CD4-positive, CD25-positive, alpha-beta regulatory T cell (primary cell): ENCODE measurements around the gene BFSP1. TPM values are rescaled to one million over a fixed set of nuclear protein-coding genes. Genes with fewer than 3 reads are reported as not detected.
A peak's percentile ranks its signal among the peaks of the same experiment; 100 is the strongest.

Source experiments
- ATAC-seq, 2 donors: fragments of 150-1000 bp; cut with Tn5 transposase; one replicate each; pipeline ENCODE4 v1.10.0; 2021; ENCODE audit warnings: low read depth in 2 of 2, moderate number of reproducible peaks in 2 of 2, moderate library complexity in 1 of 2
- DNase-seq, 3 donors: peaks; one replicate each; pipeline versions ENCODE4 v3.0.0 to v3.0.0-alpha.2; 2012 to 2022; ENCODE audit warnings: mixed read lengths in 1 of 3
- H3K27ac ChIP-seq: one replicate; pipeline ENCODE4 v1.7.0; 2013; ENCODE audit warnings: mild to moderate bottlenecking, low read length; ENCODE audit not compliant: insufficient read depth, poor library complexity, severe bottlenecking
- H3K27me3 ChIP-seq: one replicate; pipeline ENCODE4 v1.7.0; 2013; ENCODE audit warnings: low read length; ENCODE audit not compliant: control insufficient read depth, insufficient read depth
- H3K36me3 ChIP-seq: one replicate; pipeline ENCODE4 v1.7.0; 2013; ENCODE audit warnings: mild to moderate bottlenecking, low read length, moderate library complexity; ENCODE audit not compliant: control insufficient read depth, insufficient read depth
- H3K4me1 ChIP-seq: 2 replicates; pipeline ENCODE4 v1.7.0; 2013; ENCODE audit warnings: mild to moderate bottlenecking, low read length; ENCODE audit not compliant: insufficient read depth, control insufficient read depth, poor library complexity, severe bottlenecking
- H3K4me3 ChIP-seq: one replicate; pipeline ENCODE4 v1.7.0; 2013; ENCODE audit warnings: low read depth, mild to moderate bottlenecking, low read length, moderate library complexity
- H3K9me3 ChIP-seq, 2 experiments: 1 replicate in 1 of 2; 2 replicates in 1 of 2; pipeline ENCODE4 v1.7.0; 2013; ENCODE audit warnings: low read length in 2 of 2, mild to moderate bottlenecking in 1 of 2, moderate library complexity in 1 of 2; ENCODE audit not compliant: control insufficient read depth in 2 of 2
- H3K27ac Mint-ChIP-seq, 3 donors: one replicate each; pipeline ENCODE4 v1.8.0; 2020 to 2022; ENCODE audit warnings: mild to moderate bottlenecking in 3 of 3, mixed read lengths in 3 of 3, moderate library complexity in 2 of 3
- H3K27me3 Mint-ChIP-seq: one replicate; pipeline ENCODE4 v1.8.0; 2022; ENCODE audit warnings: mild to moderate bottlenecking, mixed read lengths
- H3K36me3 Mint-ChIP-seq: one replicate; pipeline ENCODE4 v1.8.0; 2020; ENCODE audit warnings: mixed read lengths
- H3K4me1 Mint-ChIP-seq, 4 donors: one replicate each; pipeline ENCODE4 v1.8.0; 2020 to 2022; ENCODE audit warnings: mixed read lengths in 4 of 4, mild to moderate bottlenecking in 1 of 4
- H3K4me3 Mint-ChIP-seq, 4 donors: one replicate each; pipeline ENCODE4 v1.8.0; 2020 to 2022; ENCODE audit warnings: mild to moderate bottlenecking in 4 of 4, mixed read lengths in 4 of 4, moderate library complexity in 3 of 4
- H3K9me3 Mint-ChIP-seq, 7 donors: one replicate each; pipeline ENCODE4 v1.8.0; 2020 to 2022; ENCODE audit warnings: mixed read lengths in 7 of 7, mild to moderate bottlenecking in 3 of 7, moderate library complexity in 2 of 7
- polyA plus RNA-seq, 4 donors: library from polyadenylated mRNA; unstranded; fragments of 300-500 nt; fragmentation: Illumina TruSeq; gene quantifications; one replicate each; pipeline ENCODE4 v1.2.3, GENCODE V29; 2021
- total RNA-seq: library from RNA; stranded (reverse); gene quantifications from one replicate; pipeline ENCODE4 v1.2.3, GENCODE V29; 2022

Gene BFSP1
- total and polyA plus RNA-seq, 5 donors from 2014 or later: 0.12 to 0.39 TPM; not detected in 3

DNA sequence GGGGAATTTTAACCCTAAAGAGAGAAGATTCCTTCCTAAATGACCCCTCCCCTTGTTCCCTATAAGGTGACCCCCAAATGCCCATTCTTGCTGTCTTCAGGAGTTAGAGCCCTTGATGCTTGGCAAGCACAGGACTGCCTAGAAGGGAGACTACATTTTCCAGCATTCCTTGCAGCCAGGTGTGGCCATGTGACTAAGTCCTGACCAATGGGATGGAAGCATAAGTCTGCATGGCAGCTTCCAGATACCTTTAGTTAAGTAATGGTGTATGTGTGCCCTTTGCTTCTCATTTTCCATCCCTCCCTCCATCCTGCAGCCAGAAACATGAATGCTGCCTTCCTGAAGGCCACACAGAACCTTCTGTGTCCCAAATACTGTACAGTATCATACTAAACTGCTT lies 5.5 kb downstream of the BFSP1 start:
- Mint-ChIP-seq H3K27ac (no peak overlapping the region), H3K4me3 (no peak overlapping the region), H3K9me3 (peaks cover 0 to 2% (median 0%) of the 10 kb centered on the region in 7 donors), H3K27me3 (peaks cover 33% of the 10 kb centered on the region), H3K4me1 (peaks cover 0 to 4% (median 0%) of the 10 kb centered on the region in 4 donors), H3K36me3 (no peaks in the 10 kb centered on the region)
- no peaks in the 10 kb centered on the region for H3K4me1 ChIP-seq
- no peak overlapping the region for H3K27ac ChIP-seq
- ATAC-seq: no peak
- H3K9me3 ChIP-seq: no peaks in the 10 kb centered on the region
- H3K36me3 ChIP-seq: no peaks in the 10 kb centered on the region
- peaks cover 24% of the 10 kb centered on the region for H3K27me3 ChIP-seq
- peak in 2 of 3 donors; percentile 16 to 54 for DNase-seq
- no peak overlapping the region for H3K4me3 ChIP-seq

GRCh38 chr20:17525132-17525531 lies 6.0 kb downstream of the BFSP1 start:
- H3K4me3 ChIP-seq: no peak overlapping the region
- H3K27me3 ChIP-seq: peaks cover 19% of the 10 kb centered on the region
- H3K4me1 ChIP-seq: no peaks in the 10 kb centered on the region
- no peak overlapping the region for H3K27ac ChIP-seq
- H3K9me3 ChIP-seq: no peaks in the 10 kb centered on the region
- no peak for ATAC-seq
- H3K27ac Mint-ChIP-seq: no peak overlapping the region
- peaks cover 0 to 2% (median 0%) of the 10 kb centered on the region in 7 donors for H3K9me3 Mint-ChIP-seq
- peaks cover 0 to under 1% (median 0%) of the 10 kb centered on the region in 4 donors for H3K4me1 Mint-ChIP-seq
- peaks cover 32% of the 10 kb centered on the region for H3K27me3 Mint-ChIP-seq
- H3K4me3 Mint-ChIP-seq: no peak overlapping the region
- no peak for DNase-seq
- H3K36me3 ChIP-seq: no peaks in the 10 kb centered on the region
- no peaks in the 10 kb centered on the region for H3K36me3 Mint-ChIP-seq

GRCh38 chr20:17524560-17524959 lies 6.6 kb downstream of the BFSP1 start:
- DNase-seq (no peak), ATAC-seq (no peak)
- H3K27me3 ChIP-seq: peaks cover 14% of the 10 kb centered on the region
- H3K4me3 ChIP-seq: no peak overlapping the region
- H3K27me3 Mint-ChIP-seq: peaks cover 30% of the 10 kb centered on the region
- no peak overlapping the region for H3K27ac ChIP-seq
- H3K4me1 ChIP-seq: no peaks in the 10 kb centered on the region
- H3K9me3 ChIP-seq: no peaks in the 10 kb centered on the region
- no peaks in the 10 kb centered on the region for H3K36me3 ChIP-seq
- H3K27ac Mint-ChIP-seq: no peak overlapping the region
- no peaks in the 10 kb centered on the region for H3K36me3 Mint-ChIP-seq
- no peak overlapping the region for H3K4me3 Mint-ChIP-seq
- peaks cover 0 to 2% (median 0%) of the 10 kb centered on the region in 7 donors for H3K9me3 Mint-ChIP-seq
- no peaks in the 10 kb centered on the region for H3K4me1 Mint-ChIP-seq

- Mint-ChIP-seq H3K27me3 (peaks cover 29% of the 10 kb centered on the region), H3K4me1 (no peaks in the 10 kb centered on the region), H3K4me3 (no peak overlapping the region), H3K36me3 (no peaks in the 10 kb centered on the region), H3K9me3 (peaks cover 0 to 2% (median 0%) of the 10 kb centered on the region in 7 donors), H3K27ac (no peak overlapping the region)
- Histone ChIP-seq H3K27me3 (peaks cover 7% of the 10 kb centered on the region), H3K4me3 (no peak overlapping the region), H3K36me3 (no peaks in the 10 kb centered on the region), H3K9me3 (no peaks in the 10 kb centered on the region), H3K4me1 (no peaks in the 10 kb centered on the region), H3K27ac (no peak overlapping the region)
- DNase-seq (no peak), ATAC-seq (no peak)
Measured at GRCh38 chr20:17523326-17523725, 7.9 kb downstream of the BFSP1 start.

DNA sequence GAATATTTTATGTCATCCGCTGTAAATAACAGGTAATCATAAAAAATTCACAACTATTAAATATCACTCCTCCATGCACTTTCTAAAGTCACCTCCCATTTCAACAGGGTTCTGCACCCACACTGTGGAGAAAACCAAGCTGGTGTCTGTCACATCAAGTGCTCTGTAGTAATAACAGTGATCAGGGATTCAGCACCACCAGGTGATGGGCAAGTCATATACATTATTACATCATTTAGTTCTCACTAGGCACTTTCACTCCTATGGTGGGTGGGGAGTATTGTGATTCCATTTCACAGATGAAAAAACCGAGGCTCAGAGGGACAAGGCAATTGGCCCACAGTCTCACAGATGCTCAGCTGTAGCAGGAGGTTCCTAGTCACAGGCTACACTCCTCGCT lies 8.7 kb downstream of the BFSP1 start:
- H3K4me1 ChIP-seq: no peaks in the 10 kb centered on the region
- peaks cover 33% of the 10 kb centered on the region for H3K27me3 Mint-ChIP-seq
- no peaks in the 10 kb centered on the region for H3K36me3 ChIP-seq
- H3K27me3 ChIP-seq: peaks cover 4% of the 10 kb centered on the region
- H3K9me3 ChIP-seq: no peaks in the 10 kb centered on the region
- H3K4me3 ChIP-seq: no peak overlapping the region
- H3K4me1 Mint-ChIP-seq: no peaks in the 10 kb centered on the region
- peaks cover 0 to 2% (median 0%) of the 10 kb centered on the region in 7 donors for H3K9me3 Mint-ChIP-seq
- no peak for ATAC-seq
- H3K27ac ChIP-seq: no peak overlapping the region
- no peak for DNase-seq
- H3K4me3 Mint-ChIP-seq: no peak overlapping the region
- H3K27ac Mint-ChIP-seq: no peak overlapping the region
- H3K36me3 Mint-ChIP-seq: no peaks in the 10 kb centered on the region

DNA sequence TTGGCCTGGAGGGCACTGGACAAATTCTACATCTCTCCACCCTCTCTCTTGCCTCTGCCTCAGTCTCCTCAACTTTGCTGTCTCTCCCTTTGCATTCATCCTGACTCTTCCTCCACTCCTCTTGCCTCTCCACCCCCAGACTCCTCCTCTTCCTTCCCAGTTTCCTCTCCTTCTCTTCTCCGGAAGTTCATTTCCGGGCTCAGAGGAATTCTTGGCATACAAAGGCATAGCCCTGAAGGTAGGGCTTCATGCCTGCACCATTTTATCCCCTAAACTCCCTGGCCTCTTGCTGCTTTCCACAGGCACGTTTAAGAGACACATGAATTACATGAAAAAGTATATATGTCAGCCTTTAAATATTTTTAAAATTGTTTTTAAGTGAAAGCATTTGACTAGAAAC lies 10.6 kb downstream of the BFSP1 start:
- H3K4me3 Mint-ChIP-seq: no peak overlapping the region
- H3K27me3 Mint-ChIP-seq: peaks cover 28% of the 10 kb centered on the region
- H3K4me1 Mint-ChIP-seq: no peaks in the 10 kb centered on the region
- Histone ChIP-seq H3K36me3 (no peaks in the 10 kb centered on the region), H3K9me3 (no peaks in the 10 kb centered on the region), H3K4me3 (no peak overlapping the region), H3K27ac (no peak overlapping the region), H3K4me1 (no peaks in the 10 kb centered on the region), H3K27me3 (peaks cover 2% of the 10 kb centered on the region)
- H3K9me3 Mint-ChIP-seq: peaks cover 0 to 2% (median 0%) of the 10 kb centered on the region in 7 donors
- H3K36me3 Mint-ChIP-seq: no peaks in the 10 kb centered on the region
- ATAC-seq: no peak
- H3K27ac Mint-ChIP-seq: no peak overlapping the region
- no peak for DNase-seq

GRCh38 chr20:17519606-17520285 lies 11.4 kb downstream of the BFSP1 start:
- Histone ChIP-seq H3K36me3 (no peaks in the 10 kb centered on the region), H3K4me1 (no peaks in the 10 kb centered on the region), H3K4me3 (no peak overlapping the region), H3K27me3 (peaks cover 2% of the 10 kb centered on the region), H3K27ac (no peak overlapping the region), H3K9me3 (no peaks in the 10 kb centered on the region)
- DNase-seq (no peak), ATAC-seq (no peak)
- Mint-ChIP-seq H3K27ac (no peak overlapping the region), H3K9me3 (peaks cover 0 to 2% (median 0%) of the 10 kb centered on the region in 7 donors), H3K4me3 (no peak overlapping the region), H3K4me1 (no peaks in the 10 kb centered on the region), H3K27me3 (peaks cover 28% of the 10 kb centered on the region), H3K36me3 (no peaks in the 10 kb centered on the region)
